B cell (primary cell): ENCODE results near the gene IKZF3. TPM values are rescaled to one million over a fixed set of nuclear protein-coding genes. Genes with fewer than 3 reads are reported as not detected.
A peak's percentile ranks its signal among the peaks of the same experiment; 100 is the strongest.

Experiments used
- ATAC-seq: fragments of 200-7000 bp; cut with Tn5 transposase; one replicate; pipeline ENCODE4 v1.10.0; 2021; ENCODE audit warnings: low read depth, mild to moderate bottlenecking, moderate number of reproducible peaks, moderate library complexity
- CTCF ChIA-PET: fragments of 350-600 bp; sonication (Branson Sonifier 250); formaldehyde crosslinking; loops from one replicate; lab custom pipeline; 2021; ENCODE audit warnings: antibody characterized with exemption, inconsistent platforms; lab: Charles Lee
- POLR2A ChIA-PET: fragments of 350-600 bp; sonication (Branson Sonifier 250); formaldehyde crosslinking; loops from one replicate; lab custom pipeline; 2021; ENCODE audit warnings: antibody characterized with exemption; lab: Charles Lee
- DNase-seq: peaks from one replicate; pipeline ENCODE4 v3.0.0; 2013
- H2AFZ ChIP-seq: 2 replicates; pipeline ENCODE4 v1.6.1; 2012; ENCODE audit warnings: mild to moderate bottlenecking, low read depth, low read length; ENCODE audit not compliant: insufficient read depth, poor library complexity, severe bottlenecking
- H3K27ac ChIP-seq, 2 donors: 1 replicate in 1 of 2; 2 replicates in 1 of 2; pipeline ENCODE4 v1.5.1; 2012 to 2013; ENCODE audit warnings: low read length in 2 of 2, mild to moderate bottlenecking in 2 of 2, moderate library complexity in 1 of 2
- H3K27me3 ChIP-seq, 4 experiments: fragments of 200-600 bp in 1 of 4; sonication (generic) in 1 of 4; replicated peaks in 1 of 4; 1 replicate in 2 of 4; 2 replicates in 2 of 4; pipeline versions ENCODE4 v1.6.1 to v1.7.0; 2013 to 2016; ENCODE audit warnings: low read length in 3 of 4, mild to moderate bottlenecking in 2 of 4, mixed read lengths in 1 of 4, moderate library complexity in 1 of 4; ENCODE audit not compliant: insufficient read depth in 4 of 4, control insufficient read depth in 3 of 4; ENCODE audit errors: control extremely low read depth in 1 of 4
- H3K36me3 ChIP-seq, 2 experiments: replicated peaks in 1 of 2; 1 replicate in 1 of 2; 2 replicates in 1 of 2; pipeline versions ENCODE4 v1.6.1 to v1.7.1; 2013; ENCODE audit warnings: low read length in 1 of 2; ENCODE audit not compliant: insufficient read depth in 2 of 2, control insufficient read depth in 1 of 2; ENCODE audit errors: control extremely low read depth in 1 of 2, extremely low read depth in 1 of 2
- H3K4me1 ChIP-seq, 2 donors: fragments of 200-600 bp in 1 of 2; sonication (generic) in 1 of 2; 1 replicate in 1 of 2; 2 replicates in 1 of 2; pipeline versions ENCODE4 v1.5.1 to v1.6.1; 2013 to 2017; ENCODE audit warnings: low read length in 2 of 2; ENCODE audit not compliant: control insufficient read depth in 2 of 2, insufficient read depth in 2 of 2
- H3K4me2 ChIP-seq: replicated peaks from 2 replicates; pipeline ENCODE3; 2012; ENCODE audit warnings: mild to moderate bottlenecking, low read depth, low read length; ENCODE audit not compliant: poor library complexity, severe bottlenecking
- H3K4me3 ChIP-seq, 5 experiments: fragments of 200-600 bp in 1 of 5; sonication (generic) in 1 of 5; 1 replicate in 3 of 5; 2 replicates in 2 of 5; pipeline versions ENCODE4 v1.5.1 to v1.7.0; 2011 to 2016; ENCODE audit warnings: low read length in 4 of 5, mild to moderate bottlenecking in 4 of 5, low read depth in 2 of 5, control low read depth in 1 of 5, moderate library complexity in 1 of 5; ENCODE audit not compliant: insufficient read depth in 1 of 5; ENCODE audit errors: control extremely low read depth in 1 of 5, extremely low read depth in 1 of 5
- H3K79me2 ChIP-seq: fragments of 200-600 bp; sonication (generic); one replicate; pipeline ENCODE4 v1.6.0; 2016; ENCODE audit warnings: low read length; ENCODE audit not compliant: control insufficient read depth, insufficient read depth
- H3K9ac ChIP-seq: fragments of 200-600 bp; sonication (generic); 2 replicates; pipeline ENCODE4 v1.6.1; 2017; ENCODE audit warnings: mild to moderate bottlenecking, low read length, moderate library complexity
- H3K9me3 ChIP-seq, 3 donors: one replicate each; pipeline versions ENCODE4 v1.6.1 to v1.7.1; 2013; ENCODE audit warnings: low read length in 2 of 3; ENCODE audit not compliant: control insufficient read depth in 2 of 3, insufficient read depth in 1 of 3; ENCODE audit errors: control extremely low read depth in 1 of 3
- H4K20me1 ChIP-seq: 2 replicates; pipeline ENCODE4 v1.6.0; 2012; ENCODE audit warnings: mild to moderate bottlenecking, low read length; ENCODE audit not compliant: insufficient read depth, control insufficient read depth, poor library complexity, severe bottlenecking
- H3K27ac Mint-ChIP-seq: one replicate; pipeline ENCODE4 v1.8.0; 2021; ENCODE audit warnings: mixed read lengths
- H3K27me3 Mint-ChIP-seq: one replicate; pipeline ENCODE4 v1.8.0; 2021; ENCODE audit warnings: mixed read lengths
- H3K4me1 Mint-ChIP-seq: one replicate; pipeline ENCODE4 v1.8.0; 2021; ENCODE audit warnings: mixed read lengths
- H3K4me3 Mint-ChIP-seq: one replicate; pipeline ENCODE4 v1.8.0; 2021; ENCODE audit warnings: mixed read lengths
- H3K9me3 Mint-ChIP-seq: one replicate; pipeline ENCODE4 v1.8.0; 2022; ENCODE audit warnings: mixed read lengths; ENCODE audit not compliant: insufficient read depth
- EZH2 ChIP-seq: IDR thresholded peaks from 2 replicates; pipeline ENCODE4 v1.6.1; 2012; ENCODE audit warnings: borderline replicate concordance, low read depth, mild to moderate bottlenecking, moderate library complexity, low read length; ENCODE audit not compliant: insufficient read depth, poor library complexity, severe bottlenecking
- WGBS: methylation state at CpG from one replicate; pipeline ENCODE4 v1.1.5; 2013; ENCODE audit warnings: missing lambda C conversion rate; ENCODE audit not compliant: insufficient coverage; 5-methylcytosine and 5-hydroxymethylcytosine counted together
- intact Hi-C: fragments of 100-400 bp; cut with micrococcal nuclease; formaldehyde crosslinking; loops from one replicate; pipeline ENCODE4 v1.10.0; 2022
- polyA plus RNA-seq: library from polyadenylated mRNA; depleted of rRNA; stranded (reverse); fragments of >200 nt; gene quantifications from 2 replicates; pipeline ENCODE4 v1.2.3, GENCODE V29; 2012
- total RNA-seq, 2 donors: library from RNA; stranded (reverse); fragments of 120-200 nt in 1 of 2; gene quantifications; 1 replicate in 1 of 2; 2 replicates in 1 of 2; pipeline versions ENCODE4 v1.2.3 to v1.2.4, GENCODE V29; 2013 to 2022
- TF ChIP-seq, protein P1 (sequence below): fragments of 200-600 bp; IDR thresholded peaks from one replicate; pipeline ENCODE4 v1.8.0; 2022; ENCODE audit warnings: antibody characterized with exemption, mild to moderate bottlenecking

IKZF3 gene
- total and polyA plus RNA-seq, 2 donors (not counting 1 experiment from before 2014, with no cell fraction given), result 63.0 to 178 TPM

DNA sequence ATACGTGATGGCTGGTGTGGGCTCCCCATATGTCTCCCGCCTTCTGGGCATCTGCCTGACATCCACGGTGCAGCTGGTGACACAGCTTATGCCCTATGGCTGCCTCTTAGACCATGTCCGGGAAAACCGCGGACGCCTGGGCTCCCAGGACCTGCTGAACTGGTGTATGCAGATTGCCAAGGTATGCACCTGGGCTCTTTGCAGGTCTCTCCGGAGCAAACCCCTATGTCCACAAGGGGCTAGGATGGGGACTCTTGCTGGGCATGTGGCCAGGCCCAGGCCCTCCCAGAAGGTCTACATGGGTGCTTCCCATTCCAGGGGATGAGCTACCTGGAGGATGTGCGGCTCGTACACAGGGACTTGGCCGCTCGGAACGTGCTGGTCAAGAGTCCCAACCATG lies 139.4 kb downstream of the IKZF3 start:
- Mint-ChIP-seq H3K4me3 (no peak overlapping the region), H3K27ac (no peak overlapping the region), H3K27me3 (no peaks in the 10 kb centered on the region), H3K9me3 (no peaks in the 10 kb centered on the region), H3K4me1 (peaks cover 21% of the 10 kb centered on the region)
- no peak overlapping the region for H3K4me3 ChIP-seq
- peaks cover 0 to 3% (median 0%) of the 10 kb centered on the region in 3 donors for H3K9me3 ChIP-seq
- no peak for TF ChIP-seq EZH2
- TF ChIP-seq, protein P1, sequence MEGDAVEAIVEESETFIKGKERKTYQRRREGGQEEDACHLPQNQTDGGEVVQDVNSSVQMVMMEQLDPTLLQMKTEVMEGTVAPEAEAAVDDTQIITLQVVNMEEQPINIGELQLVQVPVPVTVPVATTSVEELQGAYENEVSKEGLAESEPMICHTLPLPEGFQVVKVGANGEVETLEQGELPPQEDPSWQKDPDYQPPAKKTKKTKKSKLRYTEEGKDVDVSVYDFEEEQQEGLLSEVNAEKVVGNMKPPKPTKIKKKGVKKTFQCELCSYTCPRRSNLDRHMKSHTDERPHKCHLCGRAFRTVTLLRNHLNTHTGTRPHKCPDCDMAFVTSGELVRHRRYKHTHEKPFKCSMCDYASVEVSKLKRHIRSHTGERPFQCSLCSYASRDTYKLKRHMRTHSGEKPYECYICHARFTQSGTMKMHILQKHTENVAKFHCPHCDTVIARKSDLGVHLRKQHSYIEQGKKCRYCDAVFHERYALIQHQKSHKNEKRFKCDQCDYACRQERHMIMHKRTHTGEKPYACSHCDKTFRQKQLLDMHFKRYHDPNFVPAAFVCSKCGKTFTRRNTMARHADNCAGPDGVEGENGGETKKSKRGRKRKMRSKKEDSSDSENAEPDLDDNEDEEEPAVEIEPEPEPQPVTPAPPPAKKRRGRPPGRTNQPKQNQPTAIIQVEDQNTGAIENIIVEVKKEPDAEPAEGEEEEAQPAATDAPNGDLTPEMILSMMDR, result no peak
- DNase-seq, result no peak
- no peak overlapping the region for H3K27ac ChIP-seq
- peaks cover 19% of the 10 kb centered on the region for H3K79me2 ChIP-seq
- H3K27me3 ChIP-seq, result no peaks in the 10 kb centered on the region
- intact Hi-C loops, result no loop called here
- no peak overlapping the region for H2AFZ ChIP-seq
- peaks cover 0 to 27% of the 10 kb centered on the region in 2 experiments for H3K36me3 ChIP-seq
- no peak overlapping the region for H3K4me2 ChIP-seq
- H3K4me1 ChIP-seq, result peaks cover 7 to 9% of the 10 kb centered on the region in 2 donors
- no peak for ATAC-seq
- POLR2A ChIA-PET, result no interaction called here
- no peak overlapping the region for H3K9ac ChIP-seq
- CTCF ChIA-PET, result no interaction called here
- 95% methylated on average over 13 of the region's 13 CpGs for WGBS
- H4K20me1 ChIP-seq, result peaks cover 26% of the 10 kb centered on the region

DNA sequence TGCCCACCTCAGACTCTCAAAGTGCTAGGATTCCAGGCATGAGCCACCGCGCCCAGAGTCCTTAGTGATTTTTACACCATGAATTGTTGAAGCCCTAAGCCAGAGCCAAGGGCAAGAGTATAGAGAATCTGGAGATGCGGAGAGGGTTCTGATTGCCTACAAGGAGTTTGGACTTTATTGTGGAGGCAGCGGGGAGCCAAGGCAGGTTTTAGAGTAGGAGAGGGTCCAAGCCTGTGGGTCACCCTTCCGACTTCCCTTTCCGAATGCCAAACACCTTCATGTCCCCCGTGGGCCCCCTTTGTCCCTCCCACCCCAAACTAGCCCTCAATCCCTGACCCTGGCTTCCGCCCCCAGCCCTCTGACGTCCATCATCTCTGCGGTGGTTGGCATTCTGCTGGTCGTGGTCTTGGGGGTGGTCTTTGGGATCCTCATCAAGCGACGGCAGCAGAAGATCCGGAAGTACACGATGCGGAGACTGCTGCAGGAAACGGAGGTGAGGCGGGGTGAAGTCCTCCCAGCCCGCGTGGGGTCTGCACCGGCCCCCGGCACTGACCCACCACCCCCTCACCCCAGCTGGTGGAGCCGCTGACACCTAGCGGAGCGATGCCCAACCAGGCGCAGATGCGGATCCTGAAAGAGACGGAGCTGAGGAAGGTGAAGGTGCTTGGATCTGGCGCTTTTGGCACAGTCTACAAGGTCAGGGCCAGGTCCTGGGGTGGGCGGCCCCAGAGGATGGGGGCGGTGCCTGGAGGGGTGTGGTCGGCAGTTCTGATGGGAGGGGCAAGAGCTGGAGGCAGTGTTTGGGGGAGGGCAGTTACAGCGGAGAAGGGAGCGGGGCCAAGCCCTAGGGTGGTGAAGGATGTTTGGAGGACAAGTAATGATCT lies 140.9 kb downstream of the IKZF3 start:
- H3K4me3 Mint-ChIP-seq, result no peak overlapping the region
- no peaks in the 10 kb centered on the region for H3K27me3 Mint-ChIP-seq
- Histone ChIP-seq H3K27ac (no peak overlapping the region), H3K9me3 (peaks cover 0 to 3% (median 0%) of the 10 kb centered on the region in 3 donors), H3K4me1 (no peaks in the 10 kb centered on the region), H3K4me3 (no peak overlapping the region), H3K79me2 (peaks cover 5% of the 10 kb centered on the region), H3K9ac (no peak overlapping the region), H3K4me2 (no peak overlapping the region), H3K36me3 (peaks cover 0 to 14% of the 10 kb centered on the region in 2 experiments), H3K27me3 (no peaks in the 10 kb centered on the region), H2AFZ (no peak overlapping the region), H4K20me1 (peaks cover 13% of the 10 kb centered on the region)
- no peak for DNase-seq
- intact Hi-C loops, result no loop called here
- H3K4me1 Mint-ChIP-seq, result peaks cover 9% of the 10 kb centered on the region
- no peaks in the 10 kb centered on the region for H3K9me3 Mint-ChIP-seq
- ChIA-PET CTCF (no interaction called here), POLR2A (no interaction called here)
- H3K27ac Mint-ChIP-seq, result no peak overlapping the region
- peak; percentile 43 for ATAC-seq
- WGBS, result 97% methylated on average over 28 of the region's 34 CpGs
- TF ChIP-seq, protein P1, result no peak
